ENCODE results near the gene GNG7.
"Not testable (repeated sequence)": the region's sequence is repeated elsewhere in the genome, so short reads cannot be mapped to it uniquely, and the experiment has no call there.

Gene GNG7

GRCh38 chr19:2516727-2517126 is 185.8 kb downstream of the GNG7 start:
- no peak for FAIRE-seq
- DNase-seq (ENCODE audit: insufficient read length, low spot score), result no peak
- TF ChIP-seq POU2F2 (IDR thresholded peaks at IDR 0.05; ENCODE audit: low read depth, low read length) (no peak), POLR2AphosphoS5 (IDR thresholded peaks at IDR 0.05; ENCODE audit: low read depth, low read length) (no peak), PAX5 (IDR thresholded peaks at IDR 0.05; ENCODE audit: insufficient read depth, low read length, severe bottlenecking) (no peak), SPI1 (IDR thresholded peaks at IDR 0.05; ENCODE audit: low read depth, low read length) (no peak), POLR2A (IDR thresholded peaks at IDR 0.05; ENCODE audit: low read depth, low read length) (no peak), TAF1 (IDR thresholded peaks at IDR 0.05; ENCODE audit: low read depth, low read length) (no peak)

DNA sequence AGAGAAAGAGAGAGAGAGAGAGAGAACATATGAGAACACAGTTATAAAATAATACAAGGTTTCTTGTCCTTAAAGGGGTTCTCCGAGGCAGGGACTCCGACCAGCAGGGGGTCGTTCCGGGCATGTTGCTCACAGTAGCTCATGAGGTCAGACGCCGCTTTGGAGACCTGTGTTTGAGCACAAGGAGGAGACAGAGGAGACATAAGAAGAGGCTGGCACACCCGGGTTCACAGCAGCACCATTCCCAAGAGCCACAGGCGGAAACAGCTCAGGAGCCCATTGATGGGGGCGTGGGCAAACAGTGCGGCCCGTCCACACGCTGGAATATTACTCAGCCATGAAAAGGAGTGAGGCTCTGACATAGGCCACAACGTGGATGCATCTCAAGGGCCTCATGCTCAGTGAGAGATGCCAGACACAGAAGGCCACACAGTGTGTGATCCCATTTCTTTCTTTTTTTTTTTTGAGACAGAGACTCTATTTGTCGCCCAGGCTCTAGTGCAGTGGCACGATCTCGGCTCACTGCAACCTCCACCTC is 187.4 kb downstream of the GNG7 start:
- DNase-seq (ENCODE audit: insufficient read length, low spot score), result no peak
- no peak for FAIRE-seq
- TF ChIP-seq POLR2A (IDR thresholded peaks at IDR 0.05; ENCODE audit: low read depth, low read length) (no peak), POLR2AphosphoS5 (IDR thresholded peaks at IDR 0.05; ENCODE audit: low read depth, low read length) (no peak), SPI1 (IDR thresholded peaks at IDR 0.05; ENCODE audit: low read depth, low read length) (no peak), POU2F2 (IDR thresholded peaks at IDR 0.05; ENCODE audit: low read depth, low read length) (no peak), TAF1 (IDR thresholded peaks at IDR 0.05; ENCODE audit: low read depth, low read length) (no peak), PAX5 (IDR thresholded peaks at IDR 0.05; ENCODE audit: insufficient read depth, low read length, severe bottlenecking) (no peak)

GRCh38 chr19:2512523-2513431 is 189.7 kb downstream of the GNG7 start:
- TF ChIP-seq TAF1 (IDR thresholded peaks at IDR 0.05; ENCODE audit: low read depth, low read length) (no peak), POU2F2 (IDR thresholded peaks at IDR 0.05; ENCODE audit: low read depth, low read length) (no peak), POLR2AphosphoS5 (IDR thresholded peaks at IDR 0.05; ENCODE audit: low read depth, low read length) (no peak), SPI1 (IDR thresholded peaks at IDR 0.05; ENCODE audit: low read depth, low read length) (no peak), POLR2A (IDR thresholded peaks at IDR 0.05; ENCODE audit: low read depth, low read length) (no peak), PAX5 (IDR thresholded peaks at IDR 0.05; ENCODE audit: insufficient read depth, low read length, severe bottlenecking) (no peak)
- DNase-seq (ENCODE audit: insufficient read length, low spot score) (no peak), FAIRE-seq (no peak)

- FAIRE-seq (no peak), DNase-seq (ENCODE audit: insufficient read length, low spot score) (no peak)
Observed at GRCh38 chr19:2511991-2512390, 190.5 kb downstream of the GNG7 start.

GRCh38 chr19:2511570-2511969 is 190.9 kb downstream of the GNG7 start:
- DNase-seq (ENCODE audit: insufficient read length, low spot score), result no peak
- no peak for FAIRE-seq
- TF ChIP-seq POU2F2 (IDR thresholded peaks at IDR 0.05; ENCODE audit: low read depth, low read length), result no peak
- TF ChIP-seq TAF1 (IDR thresholded peaks at IDR 0.05; ENCODE audit: low read depth, low read length), result no peak
- TF ChIP-seq POLR2A (IDR thresholded peaks at IDR 0.05; ENCODE audit: low read depth, low read length), result no peak
- TF ChIP-seq POLR2AphosphoS5 (IDR thresholded peaks at IDR 0.05; ENCODE audit: low read depth, low read length), result no peak
- TF ChIP-seq PAX5 (IDR thresholded peaks at IDR 0.05; ENCODE audit: insufficient read depth, low read length, severe bottlenecking), result no peak
- no peak for TF ChIP-seq SPI1 (IDR thresholded peaks at IDR 0.05; ENCODE audit: low read depth, low read length)

More at GRCh38 chr19:2511991-2512390, 190.5 kb downstream of the GNG7 start:
- no peak for TF ChIP-seq PAX5 (IDR thresholded peaks at IDR 0.05; ENCODE audit: insufficient read depth, low read length, severe bottlenecking)
- TF ChIP-seq TAF1 (IDR thresholded peaks at IDR 0.05; ENCODE audit: low read depth, low read length), result no peak
- TF ChIP-seq POU2F2 (IDR thresholded peaks at IDR 0.05; ENCODE audit: low read depth, low read length), result no peak
- no peak for TF ChIP-seq POLR2A (IDR thresholded peaks at IDR 0.05; ENCODE audit: low read depth, low read length)
- no peak for TF ChIP-seq POLR2AphosphoS5 (IDR thresholded peaks at IDR 0.05; ENCODE audit: low read depth, low read length)
- no peak for TF ChIP-seq SPI1 (IDR thresholded peaks at IDR 0.05; ENCODE audit: low read depth, low read length)

DNA sequence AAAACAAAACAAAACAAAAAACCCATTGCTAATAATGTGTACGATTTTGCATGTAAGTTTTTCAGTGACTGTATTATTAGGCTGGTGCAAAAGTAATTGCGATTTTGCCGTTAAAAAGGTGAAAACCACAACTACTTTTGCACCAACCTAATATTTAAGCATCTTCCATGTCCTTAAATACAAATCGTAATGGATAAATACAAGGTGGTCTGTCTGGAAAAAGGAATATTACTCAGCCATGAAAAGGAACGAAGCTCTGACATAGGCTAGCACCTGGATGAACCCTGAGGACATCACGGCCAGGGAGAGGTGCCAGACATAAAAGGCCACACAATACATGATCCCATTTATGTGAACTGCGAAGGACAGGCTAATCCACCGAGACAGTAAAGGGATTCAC is 193.4 kb downstream of the GNG7 start:
- no peak for DNase-seq (ENCODE audit: insufficient read length, low spot score)
- FAIRE-seq, result no peak
- no peak for TF ChIP-seq POLR2AphosphoS5 (IDR thresholded peaks at IDR 0.05; ENCODE audit: low read depth, low read length)

- FAIRE-seq, result peak; percentile 92
- no peak for TF ChIP-seq PAX5 (IDR thresholded peaks at IDR 0.05; ENCODE audit: insufficient read depth, low read length, severe bottlenecking)
- 0 out of 2 replicates have a peak, but pooled peaks have one; percentile 43 for TF ChIP-seq POU2F2 (IDR thresholded peaks at IDR 0.05; ENCODE audit: low read depth, low read length)
- DNase-seq (ENCODE audit: insufficient read length, low spot score), result no peak
Observed at GRCh38 chr19:2507109-2507508, 195.4 kb downstream of the GNG7 start.

GRCh38 chr19:2506656-2507055 is 195.8 kb downstream of the GNG7 start:
- FAIRE-seq; DNase-seq (ENCODE audit: insufficient read length, low spot score): not testable (repeated sequence)

GRCh38 chr19:2503521-2504109 is 198.9 kb downstream of the GNG7 start:
- DNase-seq (ENCODE audit: insufficient read length, low spot score) (no peak), FAIRE-seq (peak; percentile 59)
- TF ChIP-seq TAF1 (IDR thresholded peaks at IDR 0.05; ENCODE audit: low read depth, low read length), result no peak

DNA sequence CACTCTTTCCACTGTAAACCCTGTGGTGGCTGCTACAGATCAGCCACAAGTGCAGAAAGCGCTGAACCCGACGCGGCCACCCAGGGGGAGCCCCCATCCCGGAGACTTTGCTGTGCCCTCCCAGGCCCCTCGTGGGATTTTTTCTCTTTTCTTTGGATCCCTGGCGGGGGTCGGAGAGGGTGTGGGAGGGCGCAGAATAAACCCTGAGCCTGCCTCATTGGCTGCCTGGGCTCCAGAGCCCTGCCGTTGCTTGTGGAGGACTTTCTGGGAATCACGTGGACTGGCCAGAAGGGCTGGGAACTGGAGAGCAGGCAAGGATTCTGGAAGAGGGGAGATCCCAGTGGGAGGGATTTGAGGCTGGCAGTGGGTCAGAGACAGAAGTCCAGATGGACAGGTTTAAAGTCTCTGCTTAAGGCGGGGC is 201.6 kb downstream of the GNG7 start:
- no peak for DNase-seq (ENCODE audit: insufficient read length, low spot score)
- no peak for TF ChIP-seq POLR2A (IDR thresholded peaks at IDR 0.05; ENCODE audit: low read depth, low read length)
- TF ChIP-seq POU2F2 (IDR thresholded peaks at IDR 0.05; ENCODE audit: low read depth, low read length), result no peak
- no peak for TF ChIP-seq TAF1 (IDR thresholded peaks at IDR 0.05; ENCODE audit: low read depth, low read length)
- TF ChIP-seq POLR2AphosphoS5 (IDR thresholded peaks at IDR 0.05; ENCODE audit: low read depth, low read length), result no peak
- no peak for TF ChIP-seq SPI1 (IDR thresholded peaks at IDR 0.05; ENCODE audit: low read depth, low read length)
- no peak for TF ChIP-seq PAX5 (IDR thresholded peaks at IDR 0.05; ENCODE audit: insufficient read depth, low read length, severe bottlenecking)

More for the DNA sequence above, 201.6 kb downstream of the GNG7 start:
- FAIRE-seq, result no peak

All from GM12891 (cell line).